ENCODE data around the gene KIF20B.
"Not testable (repeated sequence)": the region's sequence is repeated elsewhere in the genome, so short reads cannot be mapped to it uniquely, and the experiment has no call there.

DNA sequence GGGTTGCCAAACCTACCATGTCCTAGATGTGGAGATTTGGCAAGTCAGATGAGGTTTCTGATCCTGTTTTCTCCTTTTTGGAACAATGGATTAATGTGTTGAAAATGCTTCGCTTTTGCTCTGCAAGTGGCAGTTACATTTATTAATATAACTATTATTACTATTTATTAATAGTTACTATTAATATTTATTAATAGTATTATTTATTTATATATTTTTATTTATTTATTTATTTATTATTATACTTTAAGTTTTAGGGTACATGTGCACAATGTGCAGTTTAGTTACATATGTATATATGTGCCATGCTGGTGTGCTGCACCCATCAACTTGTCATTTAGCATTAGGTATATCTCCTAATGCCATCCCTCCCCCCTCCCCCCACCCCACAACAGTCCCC is 62.3 kb downstream of the KIF20B start:
- TF ChIP-seq, protein P1, sequence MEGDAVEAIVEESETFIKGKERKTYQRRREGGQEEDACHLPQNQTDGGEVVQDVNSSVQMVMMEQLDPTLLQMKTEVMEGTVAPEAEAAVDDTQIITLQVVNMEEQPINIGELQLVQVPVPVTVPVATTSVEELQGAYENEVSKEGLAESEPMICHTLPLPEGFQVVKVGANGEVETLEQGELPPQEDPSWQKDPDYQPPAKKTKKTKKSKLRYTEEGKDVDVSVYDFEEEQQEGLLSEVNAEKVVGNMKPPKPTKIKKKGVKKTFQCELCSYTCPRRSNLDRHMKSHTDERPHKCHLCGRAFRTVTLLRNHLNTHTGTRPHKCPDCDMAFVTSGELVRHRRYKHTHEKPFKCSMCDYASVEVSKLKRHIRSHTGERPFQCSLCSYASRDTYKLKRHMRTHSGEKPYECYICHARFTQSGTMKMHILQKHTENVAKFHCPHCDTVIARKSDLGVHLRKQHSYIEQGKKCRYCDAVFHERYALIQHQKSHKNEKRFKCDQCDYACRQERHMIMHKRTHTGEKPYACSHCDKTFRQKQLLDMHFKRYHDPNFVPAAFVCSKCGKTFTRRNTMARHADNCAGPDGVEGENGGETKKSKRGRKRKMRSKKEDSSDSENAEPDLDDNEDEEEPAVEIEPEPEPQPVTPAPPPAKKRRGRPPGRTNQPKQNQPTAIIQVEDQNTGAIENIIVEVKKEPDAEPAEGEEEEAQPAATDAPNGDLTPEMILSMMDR (IDR thresholded peaks at IDR 0.05), result not testable (repeated sequence)
- not testable (repeated sequence) for TF ChIP-seq POLR2AphosphoS5, POLR2A (IDR thresholded peaks at IDR 0.05)

Data from prostate gland (tissue), 2 donors.